Left ventricle myocardium superior (tissue), 1 donor: ENCODE measurements around the gene FRMD1. TPM values are rescaled to one million over a fixed set of nuclear protein-coding genes. Genes with fewer than 3 reads are reported as not detected.

Source experiments
- ATAC-seq: fragments of 200-7000 bp; cut with Tn5 transposase; one replicate; pipeline ENCODE4 v1.9.1; 2020; ENCODE audit warnings: mild to moderate bottlenecking, moderate library complexity
- DNase-seq: peaks from one replicate; pipeline ENCODE4 v3.0.0-alpha.2; 2020
- intact Hi-C: fragments of 100-400 bp; cut with micrococcal nuclease; formaldehyde crosslinking; loops from one replicate; pipeline ENCODE4 v1.11.0; 2022
- total RNA-seq: library from RNA; stranded (reverse); fragmentation: NEBNext Ultra II Directional; extraction: Animal tissue kit (Norgen Biotek cat#: 25700); gene quantifications from one replicate; pipeline ENCODE4 v1.2.1, GENCODE V29; 2021
- donor health status: DM: no; HTN: yes; CAD: no; lungs with severe emphysema.

FRMD1 gene
- total RNA-seq, 1 donor from 2014 or later: 0.45 TPM

DNA sequence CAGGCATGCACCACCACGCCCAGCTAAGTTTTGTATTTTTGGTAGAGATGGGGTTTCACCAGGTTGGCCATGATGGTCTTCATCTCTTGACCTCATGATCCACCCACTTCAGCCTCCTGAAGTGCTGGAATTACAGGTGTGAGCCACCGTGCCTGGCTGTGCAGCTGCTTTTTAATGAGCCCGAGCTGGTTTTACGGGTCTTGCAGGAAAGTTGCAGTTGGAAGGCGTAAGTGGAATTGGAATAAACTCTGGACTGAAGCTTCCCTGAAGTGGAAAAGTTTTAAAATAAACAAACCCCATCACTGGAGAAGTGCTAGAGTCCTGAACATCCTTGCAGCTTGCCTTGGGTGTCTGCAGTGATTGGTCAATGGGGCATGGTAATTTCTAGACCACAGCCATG lies 41.2 kb downstream of the FRMD1 start:
- DNase-seq: no peak
- ATAC-seq: no peak
- intact Hi-C loops: no loop called here

GRCh38 chr6:168037242-168037641 lies 41.8 kb downstream of the FRMD1 start:
- DNase-seq (no peak), ATAC-seq (peak; percentile 48)
- intact Hi-C loops: no loop called here

DNA sequence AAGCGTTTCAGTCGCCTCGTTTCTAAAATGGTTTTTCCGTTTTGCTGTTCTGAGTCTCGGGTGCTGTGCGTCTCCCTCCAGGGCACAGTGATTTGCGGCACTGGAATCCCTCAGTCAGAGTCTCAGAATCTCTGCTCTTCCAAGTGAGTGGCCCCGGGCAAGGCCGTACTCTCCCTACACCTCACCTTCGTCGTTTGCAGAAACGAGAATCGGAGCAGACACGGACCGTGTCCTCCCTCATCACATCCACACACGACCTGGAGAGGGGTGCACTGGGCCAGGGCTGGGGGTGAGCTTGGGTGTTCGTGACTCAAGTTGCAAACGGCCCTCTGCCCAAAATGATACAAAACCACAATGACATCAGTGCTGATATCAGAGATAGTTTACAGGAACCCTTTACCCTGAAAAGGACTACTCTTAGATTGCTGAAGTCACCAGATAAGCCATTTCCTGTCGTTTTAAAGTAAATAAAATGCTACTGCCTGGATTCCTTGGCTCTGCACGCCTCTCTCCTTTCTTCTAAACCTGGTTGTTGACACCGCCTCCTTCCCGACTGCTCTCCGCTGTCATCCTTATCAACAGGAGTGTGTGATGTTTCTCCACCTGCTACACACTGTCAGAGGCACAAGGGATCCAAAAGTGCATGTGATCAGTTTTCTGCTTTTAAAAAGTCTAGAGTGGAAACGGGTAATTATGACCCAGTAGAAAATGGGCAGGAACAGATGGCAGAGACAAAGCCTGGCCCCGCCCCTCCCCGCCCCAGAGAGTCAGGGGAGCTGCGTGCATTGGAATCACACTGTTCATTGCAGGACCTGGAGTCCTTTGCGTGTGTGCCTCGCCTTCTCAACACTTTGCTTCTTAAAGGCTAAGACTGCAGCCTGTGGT lies 43.1 kb downstream of the FRMD1 start:
- peak; percentile 43 for ATAC-seq
- DNase-seq: no peak
- intact Hi-C loops: no loop called here

- ATAC-seq: peak; percentile 71
- peak; percentile 79 for DNase-seq
- intact Hi-C loops: no loop called here
These were observed 43.8 kb downstream of the FRMD1 start for GRCh38 chr6:168035098-168035660.

DNA sequence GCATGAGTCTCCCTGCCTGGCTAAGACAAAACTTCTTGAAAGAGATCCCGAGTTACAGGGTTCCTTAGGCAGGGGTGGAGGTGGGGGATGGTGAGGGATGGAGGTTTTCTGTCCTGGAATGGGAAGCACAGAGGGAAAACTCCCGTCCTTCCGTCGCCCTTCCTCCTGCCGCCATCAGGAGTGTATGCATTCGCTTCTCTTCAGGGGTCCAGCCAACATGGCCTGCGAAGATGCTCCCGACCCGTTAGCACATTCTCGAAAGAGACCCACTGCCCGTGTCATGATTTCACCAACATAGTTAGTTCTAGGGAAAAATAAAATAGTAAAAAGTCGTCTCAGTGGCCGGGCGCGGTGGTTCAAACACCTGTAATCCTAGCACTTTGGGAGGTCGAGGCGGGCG lies 44.5 kb downstream of the FRMD1 start:
- ATAC-seq (no peak), DNase-seq (no peak)
- intact Hi-C loops: no loop called here

- no peak for DNase-seq
- no peak for ATAC-seq
- intact Hi-C loops: no loop called here
These were observed 45.2 kb downstream of the FRMD1 start for GRCh38 chr6:168033791-168034190.

DNA sequence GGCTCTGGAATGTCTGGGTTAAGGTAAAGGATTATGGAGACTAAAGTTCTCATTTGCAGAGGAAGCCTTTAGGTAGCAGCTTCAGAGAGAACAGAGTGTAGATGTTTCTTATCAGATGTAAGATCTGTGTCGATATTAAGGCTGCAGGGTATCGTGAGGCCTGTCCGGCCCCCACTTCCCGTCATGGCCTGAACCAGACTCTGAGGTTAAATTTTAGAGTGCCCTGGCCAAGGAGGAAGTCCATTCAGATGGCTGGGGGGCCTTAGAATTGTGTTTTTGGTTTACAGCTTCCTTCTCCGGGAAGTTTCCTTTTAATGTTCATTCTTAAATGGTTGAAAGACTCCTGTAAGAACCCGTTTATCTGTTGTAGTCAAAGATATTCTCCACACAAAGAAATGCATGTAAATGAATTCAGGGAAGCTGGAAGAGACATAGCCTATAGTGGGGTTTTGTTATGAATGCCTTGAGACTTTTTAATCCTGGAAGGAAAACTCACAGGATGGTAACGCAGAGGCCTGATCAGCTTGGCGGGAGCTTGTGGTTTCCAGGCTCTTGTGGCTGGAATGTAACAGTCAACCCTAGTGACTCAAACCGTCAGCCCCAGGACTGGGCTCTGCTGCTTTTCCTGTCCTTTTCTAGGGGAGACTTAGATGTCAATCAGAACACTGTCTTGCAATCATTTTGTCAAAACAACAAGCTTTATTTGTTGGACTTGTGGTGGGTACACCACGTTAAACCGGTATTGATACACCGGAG lies 46.8 kb downstream of the FRMD1 start:
- intact Hi-C loops: no loop called here
- DNase-seq (no peak), ATAC-seq (peak; percentile 24)

- peak; percentile 68 for DNase-seq
- intact Hi-C loops: no loop called here
- ATAC-seq: peak; percentile 48
These were observed 47.5 kb downstream of the FRMD1 start for GRCh38 chr6:168031411-168031971.

- intact Hi-C loops: no loop called here
- ATAC-seq (no peak), DNase-seq (no peak)
These were observed 48.1 kb downstream of the FRMD1 start for GRCh38 chr6:168030908-168031307.

DNA sequence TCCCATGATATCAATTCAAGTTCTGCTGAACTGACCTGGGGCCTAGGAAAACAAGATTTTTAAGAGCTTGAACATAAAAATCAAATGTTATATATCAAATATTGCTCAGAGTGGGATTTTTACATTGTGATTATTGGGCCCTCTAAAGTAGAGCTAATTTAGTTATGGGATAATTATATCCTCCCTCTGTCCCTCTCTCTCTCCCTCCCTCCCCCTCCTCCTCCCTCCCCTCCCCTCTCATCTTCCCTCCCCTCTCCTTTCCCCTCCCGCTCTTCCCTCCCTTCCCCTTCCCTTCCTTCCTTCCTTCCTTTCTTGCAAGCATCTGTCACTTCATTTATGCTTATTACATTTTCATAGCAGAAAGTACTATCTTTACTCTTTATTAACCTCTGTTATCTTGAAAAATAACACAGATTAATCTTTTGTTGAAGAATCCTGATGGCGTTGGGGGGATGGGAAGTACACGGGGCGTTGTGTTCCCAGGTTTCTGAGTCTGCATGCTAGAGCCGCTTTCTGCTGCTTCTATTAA lies 48.7 kb downstream of the FRMD1 start:
- DNase-seq: no peak
- intact Hi-C loops: no loop called here
- no peak for ATAC-seq

GRCh38 chr6:168029459-168030217 lies 49.4 kb downstream of the FRMD1 start:
- ATAC-seq (peak; percentile 52), DNase-seq (no peak)
- intact Hi-C loops: no loop called here

GRCh38 chr6:168028181-168028580 lies 50.8 kb downstream of the FRMD1 start:
- intact Hi-C loops: no loop called here
- no peak for DNase-seq

GRCh38 chr6:168027521-168027920 lies 51.5 kb downstream of the FRMD1 start:
- intact Hi-C loops: no loop called here
- DNase-seq (no peak), ATAC-seq (no peak)

More at GRCh38 chr6:168028181-168028580, 50.8 kb downstream of the FRMD1 start:
- ATAC-seq: no peak

DNA sequence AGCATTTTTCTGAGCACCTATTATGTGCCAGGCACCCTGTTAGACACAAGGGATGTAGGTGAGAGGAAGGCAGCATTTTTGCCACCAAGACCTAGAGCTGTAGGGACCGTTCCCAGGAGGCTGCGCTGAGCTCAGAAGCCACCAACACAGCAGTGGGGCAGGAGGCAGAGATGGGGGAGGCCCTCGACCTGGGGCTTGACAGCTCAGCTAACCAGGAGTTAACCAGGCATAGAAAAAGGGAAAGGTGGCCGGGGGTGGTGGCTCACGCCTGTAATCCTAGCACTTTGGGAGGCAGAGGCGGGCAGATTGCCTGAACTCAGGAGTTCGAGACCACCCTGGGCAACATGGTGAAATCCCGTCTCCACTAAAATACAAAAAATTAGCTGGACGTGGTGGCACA lies 52.1 kb downstream of the FRMD1 start:
- DNase-seq (no peak), ATAC-seq (no peak)
- intact Hi-C loops: no loop called here

DNA sequence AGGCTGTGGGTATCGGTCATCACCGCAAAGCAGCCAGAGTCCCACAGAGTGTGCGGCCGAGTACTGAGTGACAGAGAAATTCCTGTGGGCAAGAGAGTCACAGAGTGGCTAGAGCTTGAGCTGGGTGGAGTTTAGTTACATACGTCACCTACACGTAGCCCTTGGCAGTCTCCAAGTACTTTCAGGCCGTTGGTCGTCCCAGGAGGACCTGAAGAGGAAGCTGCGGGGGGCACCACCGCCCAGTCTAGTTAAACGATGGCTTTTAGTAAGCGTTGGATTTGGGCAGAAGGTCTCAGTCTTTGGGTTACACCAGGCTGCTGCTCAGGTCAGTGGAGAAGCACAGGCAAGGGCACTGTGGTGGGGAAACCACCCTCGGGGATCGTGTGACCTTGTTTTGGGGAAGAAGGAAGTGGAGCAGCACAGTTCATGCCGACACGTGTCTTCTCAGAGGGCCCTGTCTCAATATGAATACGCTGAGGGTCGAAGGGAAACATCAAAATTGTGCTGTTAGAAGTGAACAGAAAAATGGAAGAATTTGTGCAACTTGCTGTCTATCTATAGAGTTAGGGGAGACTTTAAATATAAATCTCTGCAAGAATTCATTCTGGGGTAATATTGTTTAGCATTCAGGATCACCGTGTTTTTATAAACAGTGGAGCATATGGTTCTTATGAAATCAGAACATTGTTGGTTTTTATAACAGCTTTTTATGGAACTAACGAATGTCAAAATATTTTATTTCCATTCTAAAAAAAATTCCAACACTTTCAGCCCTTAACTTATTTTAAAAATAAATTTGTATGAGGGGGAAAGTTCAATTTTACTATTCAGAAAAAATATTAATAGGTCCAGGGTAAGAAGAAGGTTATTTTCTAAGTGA lies 52.9 kb downstream of the FRMD1 start:
- DNase-seq (no peak), ATAC-seq (no peak)
- intact Hi-C loops: no loop called here

GRCh38 chr6:168024951-168025510 lies 54.0 kb downstream of the FRMD1 start:
- intact Hi-C loops: no loop called here
- DNase-seq (no peak), ATAC-seq (no peak)

- DNase-seq: no peak
- intact Hi-C loops: no loop called here
- ATAC-seq: no peak
These were observed 56.3 kb downstream of the FRMD1 start for GRCh38 chr6:168022488-168023321.
